ENCODE measurements around the gene EIF4B.

Gene EIF4B

DNA sequence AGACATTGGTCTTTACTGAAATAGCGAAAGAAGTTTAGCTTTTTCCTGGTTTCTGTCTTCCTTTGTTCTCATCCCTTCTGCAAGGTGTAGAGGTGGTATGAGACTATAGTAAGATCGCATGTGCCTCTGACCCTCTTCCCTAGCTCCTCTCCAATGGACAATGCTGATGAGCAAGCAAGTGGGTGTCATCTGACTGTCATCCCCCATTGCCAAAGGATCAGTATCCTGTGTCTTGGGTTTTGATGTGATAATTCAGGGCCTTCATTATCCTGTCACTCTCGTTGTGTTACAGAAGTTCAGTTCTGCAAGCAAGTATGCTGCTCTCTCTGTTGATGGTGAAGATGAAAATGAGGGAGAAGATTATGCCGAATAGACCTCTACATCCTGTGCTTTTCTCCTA lies 33.6 kb downstream of the EIF4B start:
- H3K27ac ChIP-seq: peak overlapping the region; percentile 12
- TF ChIP-seq, protein P1, sequence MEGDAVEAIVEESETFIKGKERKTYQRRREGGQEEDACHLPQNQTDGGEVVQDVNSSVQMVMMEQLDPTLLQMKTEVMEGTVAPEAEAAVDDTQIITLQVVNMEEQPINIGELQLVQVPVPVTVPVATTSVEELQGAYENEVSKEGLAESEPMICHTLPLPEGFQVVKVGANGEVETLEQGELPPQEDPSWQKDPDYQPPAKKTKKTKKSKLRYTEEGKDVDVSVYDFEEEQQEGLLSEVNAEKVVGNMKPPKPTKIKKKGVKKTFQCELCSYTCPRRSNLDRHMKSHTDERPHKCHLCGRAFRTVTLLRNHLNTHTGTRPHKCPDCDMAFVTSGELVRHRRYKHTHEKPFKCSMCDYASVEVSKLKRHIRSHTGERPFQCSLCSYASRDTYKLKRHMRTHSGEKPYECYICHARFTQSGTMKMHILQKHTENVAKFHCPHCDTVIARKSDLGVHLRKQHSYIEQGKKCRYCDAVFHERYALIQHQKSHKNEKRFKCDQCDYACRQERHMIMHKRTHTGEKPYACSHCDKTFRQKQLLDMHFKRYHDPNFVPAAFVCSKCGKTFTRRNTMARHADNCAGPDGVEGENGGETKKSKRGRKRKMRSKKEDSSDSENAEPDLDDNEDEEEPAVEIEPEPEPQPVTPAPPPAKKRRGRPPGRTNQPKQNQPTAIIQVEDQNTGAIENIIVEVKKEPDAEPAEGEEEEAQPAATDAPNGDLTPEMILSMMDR (IDR thresholded peaks at IDR 0.05): no peak
- TF ChIP-seq ZFX (IDR thresholded peaks at IDR 0.05; ENCODE audit: borderline replicate concordance): no peak

DNA sequence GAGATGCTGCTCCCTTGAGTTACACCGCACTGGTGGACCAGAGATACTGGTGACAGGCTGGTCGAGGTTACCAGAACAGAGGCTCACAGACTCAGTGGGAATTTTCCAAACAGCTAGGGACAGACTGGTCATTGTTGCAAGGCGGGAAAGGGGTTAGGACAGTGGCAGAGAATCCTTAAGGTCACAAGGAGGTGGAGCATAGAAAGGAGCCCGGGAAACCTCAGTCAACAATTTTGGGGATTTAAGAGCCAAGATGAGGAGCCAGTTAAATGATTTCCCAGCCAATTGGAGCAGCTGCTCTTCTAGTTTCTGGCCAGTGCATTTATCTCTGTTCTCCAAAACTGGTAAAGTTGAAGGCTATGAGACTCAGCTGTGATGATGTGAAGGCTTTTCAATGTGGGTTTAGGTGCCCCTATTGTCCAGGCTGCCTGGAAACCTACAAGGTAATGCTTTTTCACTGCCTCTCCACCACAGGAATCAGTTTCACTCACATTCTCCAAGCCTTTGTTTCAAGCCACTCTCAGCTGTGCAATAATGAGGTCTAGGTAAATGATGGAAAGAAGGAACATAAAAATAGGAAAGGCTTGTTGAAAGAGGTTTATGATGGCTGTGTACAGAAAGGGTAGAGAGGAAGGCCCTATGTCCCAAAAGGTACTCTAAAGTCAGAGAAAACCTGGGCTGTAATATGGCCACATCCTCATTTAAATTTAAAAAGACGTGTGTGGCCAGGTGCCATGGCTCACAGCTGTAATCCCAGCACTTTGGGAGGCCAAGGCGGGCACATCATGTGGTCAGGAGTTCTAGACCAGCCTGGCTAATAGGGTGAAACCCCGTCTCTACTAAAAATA lies 36.6 kb downstream of the EIF4B start:
- H3K27ac ChIP-seq: peak overlapping the region; percentile 100
- TF ChIP-seq, protein P1 (IDR thresholded peaks at IDR 0.05): no peak
- no peak for TF ChIP-seq ZFX (IDR thresholded peaks at IDR 0.05; ENCODE audit: borderline replicate concordance)

DNA sequence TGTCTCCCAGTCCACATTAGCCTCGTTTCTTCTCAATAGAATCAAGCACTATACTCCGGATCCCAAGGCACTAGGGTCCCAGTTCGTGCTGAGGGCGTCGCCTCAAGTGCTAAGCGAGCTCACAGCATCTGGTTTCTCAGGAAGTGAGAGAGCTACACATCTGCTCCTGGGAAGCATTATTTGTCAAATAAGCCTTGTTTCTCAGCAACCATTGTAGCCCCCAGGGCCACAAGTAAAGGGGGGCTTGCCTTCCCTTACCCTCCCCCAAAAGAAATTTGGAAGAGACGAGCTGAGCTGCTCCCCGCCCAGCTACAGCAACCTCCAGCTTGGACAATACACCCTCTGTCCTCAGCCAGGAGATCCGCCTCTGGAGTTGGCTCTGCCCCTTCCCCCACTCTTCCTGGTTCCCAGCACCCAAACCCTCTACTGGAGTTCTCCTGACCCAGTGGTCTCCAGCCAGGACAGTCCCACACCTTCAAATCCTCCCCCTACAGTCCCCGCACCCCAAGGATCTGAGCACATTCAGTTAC lies 37.9 kb downstream of the EIF4B start:
- no peak for TF ChIP-seq ZFX (IDR thresholded peaks at IDR 0.05; ENCODE audit: borderline replicate concordance)
- TF ChIP-seq, protein P1 (IDR thresholded peaks at IDR 0.05): no peak
- peak overlapping the region; percentile 100 for H3K27ac ChIP-seq

DNA sequence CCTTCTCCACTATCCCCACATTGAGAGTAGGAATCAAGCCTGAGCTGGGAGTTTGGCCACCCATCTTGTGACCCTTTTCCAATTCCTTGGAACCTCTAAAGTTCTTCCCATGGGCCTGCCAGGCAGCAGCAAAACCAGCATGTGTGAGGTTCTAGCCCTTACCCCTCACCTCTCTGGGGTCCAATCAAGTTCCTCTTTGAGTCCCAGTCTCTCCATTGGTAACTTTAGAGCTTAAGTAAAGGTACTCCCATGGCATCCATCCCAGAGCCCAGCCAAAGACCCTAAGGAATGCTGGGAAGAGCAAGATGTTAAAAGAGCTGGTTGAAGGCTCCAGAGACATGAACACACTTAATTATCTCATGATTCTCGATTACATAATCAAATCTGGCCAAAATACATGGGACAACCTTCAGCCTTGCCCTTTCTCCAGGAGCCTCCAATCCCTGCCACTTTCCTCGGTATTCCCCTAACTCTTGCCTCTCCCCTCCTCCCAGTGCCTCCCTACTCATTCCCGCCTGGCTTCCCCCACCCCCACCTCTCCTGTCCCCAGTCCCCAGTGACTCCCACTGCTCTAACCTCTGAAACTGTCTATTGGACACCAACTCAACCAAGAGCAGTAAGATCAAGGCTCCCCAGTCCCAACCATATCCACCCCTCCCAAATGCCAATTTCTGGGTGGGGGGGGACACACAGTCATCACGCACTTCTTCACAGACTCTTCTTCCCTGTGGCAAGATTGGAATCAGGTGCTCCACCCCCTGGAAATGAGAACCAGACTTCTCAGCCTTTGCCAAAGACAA lies 38.8 kb downstream of the EIF4B start:
- no peak for TF ChIP-seq ZFX (IDR thresholded peaks at IDR 0.05; ENCODE audit: borderline replicate concordance)
- TF ChIP-seq, protein P1 (IDR thresholded peaks at IDR 0.05): no peak
- H3K27ac ChIP-seq: peak overlapping the region; percentile 100

DNA sequence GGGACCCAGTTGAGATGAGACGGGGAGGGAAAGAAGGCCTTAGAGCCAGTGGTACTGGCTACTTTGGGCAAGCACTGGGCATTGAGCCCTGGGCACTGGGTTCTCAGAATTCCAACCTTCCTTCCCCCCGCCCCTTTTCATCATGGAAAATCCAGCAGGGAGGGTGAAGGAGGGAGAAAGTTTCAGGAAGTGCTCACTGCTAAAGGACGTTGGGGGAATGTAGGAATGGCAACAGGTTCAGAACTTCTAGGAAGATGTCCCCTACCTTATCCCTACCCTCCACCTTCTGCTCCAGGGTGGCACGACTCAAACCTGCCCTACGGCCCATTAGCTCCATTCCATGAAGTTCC lies 39.4 kb downstream of the EIF4B start:
- H3K27ac ChIP-seq: peak overlapping the region; percentile 100
- TF ChIP-seq ZFX (IDR thresholded peaks at IDR 0.05; ENCODE audit: borderline replicate concordance): no peak

DNA sequence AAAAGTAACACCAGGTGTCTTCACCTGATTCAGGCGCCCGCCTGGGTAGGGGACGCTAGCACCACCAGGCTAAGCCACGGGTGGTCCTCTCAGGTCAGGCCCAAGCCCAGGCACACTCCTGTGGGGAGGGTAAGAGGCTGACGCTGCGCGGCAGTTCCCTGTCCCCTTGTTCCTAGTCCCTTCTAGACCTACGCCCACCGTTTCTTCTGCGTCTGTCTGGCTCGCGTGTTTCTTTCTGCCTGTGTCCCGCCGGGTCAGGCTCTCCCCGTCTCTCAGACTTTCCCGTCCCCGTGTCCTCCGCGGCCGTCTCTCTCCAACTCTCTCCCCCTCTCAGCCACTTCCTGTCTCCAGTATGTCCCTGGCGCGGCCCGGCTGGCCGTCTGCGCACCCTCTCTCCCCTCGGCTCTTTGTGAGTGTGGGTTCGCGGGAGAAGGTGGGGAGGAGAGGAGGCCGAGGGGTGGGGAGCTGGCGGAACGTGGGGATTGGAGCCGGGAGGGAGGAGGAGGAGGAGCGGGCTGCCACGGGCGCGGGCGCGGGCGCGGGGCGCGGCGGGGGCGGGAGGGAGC lies 40.5 kb downstream of the EIF4B start:
- TF ChIP-seq, protein P1 (IDR thresholded peaks at IDR 0.05): no peak
- no peak for TF ChIP-seq ZFX (IDR thresholded peaks at IDR 0.05; ENCODE audit: borderline replicate concordance)
- peak overlapping the region; percentile 100 for H3K27ac ChIP-seq

DNA sequence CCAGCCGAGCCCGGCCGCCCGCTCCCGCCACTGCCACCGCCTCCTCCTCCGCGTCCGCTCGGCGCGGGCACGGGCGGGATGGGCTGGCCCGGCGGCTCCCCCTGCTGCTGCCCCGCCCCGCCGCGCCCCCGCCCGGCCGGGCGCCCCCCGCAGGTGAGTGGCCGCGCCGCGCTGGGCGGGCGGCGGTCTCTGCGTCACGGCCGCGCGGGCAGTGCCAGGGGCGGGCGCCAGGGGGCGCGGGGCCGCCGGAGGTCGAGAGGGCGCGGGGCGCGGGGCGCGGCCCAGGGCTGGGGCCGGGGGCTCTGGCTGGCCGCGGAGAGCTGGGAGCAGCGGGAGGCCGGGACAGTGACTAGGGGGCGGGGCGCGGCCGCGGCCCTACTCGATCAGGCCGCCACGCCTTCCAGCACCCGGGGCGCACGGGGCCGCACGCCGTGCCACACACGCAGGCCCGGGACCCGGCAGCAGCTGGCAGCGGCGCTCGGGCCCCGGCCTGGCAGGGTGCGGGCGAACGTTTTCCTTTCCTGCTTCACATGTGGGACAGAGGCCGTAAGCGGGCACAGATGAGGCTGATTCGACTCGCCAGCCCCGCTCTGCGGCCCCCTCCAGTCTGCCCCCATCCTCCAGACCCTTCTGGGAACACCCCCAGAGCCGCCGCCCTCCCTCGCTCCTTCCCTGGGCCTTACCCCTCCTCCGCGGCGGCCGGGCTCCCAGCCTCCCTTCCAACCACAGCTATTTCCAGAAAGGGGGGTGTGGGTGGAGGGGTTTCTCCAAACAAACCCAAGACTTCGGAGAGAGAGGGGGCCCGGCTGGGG lies 41.2 kb downstream of the EIF4B start:
- TF ChIP-seq, protein P1 (IDR thresholded peaks at IDR 0.05): peak; percentile 98
- TF ChIP-seq ZFX (IDR thresholded peaks at IDR 0.05; ENCODE audit: borderline replicate concordance): no peak
- peak overlapping the region; percentile 100 for H3K27ac ChIP-seq

Measured in 22Rv1 (cell line).